IMR-90 (cell line): ENCODE data around the gene ERH.

Experiments used
- TF ChIP-seq, protein P1 (sequence below): conservative IDR thresholded peaks from 2 replicates; pipeline ENCODE4 v1.5.1; 2012; ENCODE audit warnings: mild to moderate bottlenecking, low read depth, low read length, improper control_type of control experiment
- TF ChIP-seq, protein P2 (sequence below): fragments of 150-350 bp; IDR thresholded peaks from 2 replicates; pipeline ENCODE4 v1.6.1; 2016; ENCODE audit warnings: low read depth, mild to moderate bottlenecking, low read length, moderate library complexity, borderline replicate concordance

DNA sequence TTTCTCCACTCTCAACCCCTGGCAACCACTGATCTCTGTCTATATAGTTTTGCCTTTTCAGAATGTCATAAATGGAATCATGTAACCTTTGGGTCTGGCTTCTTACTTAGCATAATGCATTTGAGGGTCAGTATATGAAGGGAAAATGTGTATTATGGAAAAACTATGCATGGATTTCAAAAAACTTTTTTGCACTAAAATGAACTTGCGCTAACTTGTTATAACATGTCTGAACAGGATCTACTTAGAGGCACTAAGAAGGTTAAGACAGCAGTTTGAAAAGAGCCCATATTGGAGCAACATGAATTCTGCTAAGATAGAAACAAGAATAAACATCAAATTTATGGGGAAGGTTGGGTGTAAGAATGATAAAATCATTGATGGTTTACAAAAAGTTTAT, 29.5 kb upstream of the ERH start:
- TF ChIP-seq, protein P1, sequence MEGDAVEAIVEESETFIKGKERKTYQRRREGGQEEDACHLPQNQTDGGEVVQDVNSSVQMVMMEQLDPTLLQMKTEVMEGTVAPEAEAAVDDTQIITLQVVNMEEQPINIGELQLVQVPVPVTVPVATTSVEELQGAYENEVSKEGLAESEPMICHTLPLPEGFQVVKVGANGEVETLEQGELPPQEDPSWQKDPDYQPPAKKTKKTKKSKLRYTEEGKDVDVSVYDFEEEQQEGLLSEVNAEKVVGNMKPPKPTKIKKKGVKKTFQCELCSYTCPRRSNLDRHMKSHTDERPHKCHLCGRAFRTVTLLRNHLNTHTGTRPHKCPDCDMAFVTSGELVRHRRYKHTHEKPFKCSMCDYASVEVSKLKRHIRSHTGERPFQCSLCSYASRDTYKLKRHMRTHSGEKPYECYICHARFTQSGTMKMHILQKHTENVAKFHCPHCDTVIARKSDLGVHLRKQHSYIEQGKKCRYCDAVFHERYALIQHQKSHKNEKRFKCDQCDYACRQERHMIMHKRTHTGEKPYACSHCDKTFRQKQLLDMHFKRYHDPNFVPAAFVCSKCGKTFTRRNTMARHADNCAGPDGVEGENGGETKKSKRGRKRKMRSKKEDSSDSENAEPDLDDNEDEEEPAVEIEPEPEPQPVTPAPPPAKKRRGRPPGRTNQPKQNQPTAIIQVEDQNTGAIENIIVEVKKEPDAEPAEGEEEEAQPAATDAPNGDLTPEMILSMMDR = no peak
- TF ChIP-seq, protein P2, sequence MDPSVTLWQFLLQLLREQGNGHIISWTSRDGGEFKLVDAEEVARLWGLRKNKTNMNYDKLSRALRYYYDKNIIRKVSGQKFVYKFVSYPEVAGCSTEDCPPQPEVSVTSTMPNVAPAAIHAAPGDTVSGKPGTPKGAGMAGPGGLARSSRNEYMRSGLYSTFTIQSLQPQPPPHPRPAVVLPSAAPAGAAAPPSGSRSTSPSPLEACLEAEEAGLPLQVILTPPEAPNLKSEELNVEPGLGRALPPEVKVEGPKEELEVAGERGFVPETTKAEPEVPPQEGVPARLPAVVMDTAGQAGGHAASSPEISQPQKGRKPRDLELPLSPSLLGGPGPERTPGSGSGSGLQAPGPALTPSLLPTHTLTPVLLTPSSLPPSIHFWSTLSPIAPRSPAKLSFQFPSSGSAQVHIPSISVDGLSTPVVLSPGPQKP = no peak
